ENCODE data around the gene SLAMF8. TPM values are rescaled to one million over a fixed set of nuclear protein-coding genes. Genes with fewer than 3 reads are reported as not detected.

The SLAMF8 gene
- total RNA-seq, 1 experiment from 2014 or later: not detected

DNA sequence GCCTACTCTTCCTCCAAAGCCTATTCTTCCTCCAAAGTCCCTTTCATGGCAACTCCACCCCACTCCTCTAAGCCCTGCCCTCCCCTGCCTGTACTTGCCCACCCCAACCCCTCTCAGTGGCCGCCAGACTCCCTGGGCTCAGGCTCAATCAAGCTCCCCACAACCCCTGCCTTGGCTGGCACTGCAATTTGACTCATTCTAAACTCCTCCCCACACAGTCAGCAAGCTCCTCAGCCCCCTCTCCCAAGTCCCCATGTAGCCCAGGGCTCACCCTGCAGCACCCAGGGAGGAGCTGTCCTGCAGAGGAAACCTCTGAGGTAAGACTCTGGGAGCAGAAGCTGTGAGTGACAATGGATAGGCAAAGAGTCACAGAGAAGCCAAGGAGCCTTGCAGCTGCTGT, 39.4 kb downstream of the SLAMF8 start:
- Histone ChIP-seq H3K27ac (ENCODE audit: low read length) (no peak overlapping the region), H3K4me3 (ENCODE audit: low read depth in 2 of 2, low read length in 2 of 2) (no peak overlapping the region), H3K36me3 (ENCODE audit: control insufficient read depth, insufficient read depth, low read length) (no peaks in the 10 kb centered on the region), H3K27me3 (ENCODE audit: control insufficient read depth, insufficient read depth, low read length) (no peaks in the 10 kb centered on the region), H3K9me3 (ENCODE audit: control insufficient read depth, insufficient read depth, low read depth, low read length) (no peaks in the 10 kb centered on the region), H3K4me1 (ENCODE audit: control insufficient read depth, insufficient read depth, low read length) (no peaks in the 10 kb centered on the region)
- TF ChIP-seq TCF7L2 (IDR thresholded peaks at IDR 0.05; ENCODE audit: low read depth, low read length): no peak
- TF ChIP-seq POLR2AphosphoS5 (IDR thresholded peaks at IDR 0.05; ENCODE audit: low read depth, low read length): no peak
- no peak for TF ChIP-seq SIN3A (IDR thresholded peaks at IDR 0.05; ENCODE audit: borderline replicate concordance, insufficient read depth, low read depth, low read length)
- TF ChIP-seq CTCF (IDR thresholded peaks at IDR 0.05): no peak
- ChIA-PET POLR2A (no interaction called here), CTCF (no interaction called here)
- in situ Hi-C loops (cut with HindIII; ENCODE audit: low pct_unique_long_range_greater_than_20kb, low sequenced_read_pairs): no loop called here
- intact Hi-C loops (cut with micrococcal nuclease; ENCODE audit: unreplicated experiment): no loop called here
- DNase-seq (ENCODE audit: low read depth, low spot score) (no peak), ATAC-seq (no peak)
- BruUV-seq (replicated peaks): no TSS peak

GRCh38 chr1:159866905-159867663, 40.4 kb downstream of the SLAMF8 start:
- Histone ChIP-seq H3K4me3 (ENCODE audit: low read depth in 2 of 2, low read length in 2 of 2) (no peak overlapping the region), H3K9me3 (ENCODE audit: control insufficient read depth, insufficient read depth, low read depth, low read length) (no peaks in the 10 kb centered on the region), H3K36me3 (ENCODE audit: control insufficient read depth, insufficient read depth, low read length) (no peaks in the 10 kb centered on the region), H3K4me1 (ENCODE audit: control insufficient read depth, insufficient read depth, low read length) (no peaks in the 10 kb centered on the region), H3K27ac (ENCODE audit: low read length) (no peak overlapping the region), H3K27me3 (ENCODE audit: control insufficient read depth, insufficient read depth, low read length) (no peaks in the 10 kb centered on the region)
- no TSS peak for BruUV-seq (replicated peaks)
- ATAC-seq: no peak
- POLR2A ChIA-PET: no interaction called here
- intact Hi-C loops (cut with micrococcal nuclease; ENCODE audit: unreplicated experiment) (no loop called here), in situ Hi-C loops (cut with HindIII; ENCODE audit: low pct_unique_long_range_greater_than_20kb, low sequenced_read_pairs) (no loop called here)
- no peak for DNase-seq (ENCODE audit: low read depth, low spot score)
- CTCF ChIA-PET: no interaction called here
- no peak for TF ChIP-seq CTCF (IDR thresholded peaks at IDR 0.05)
- no peak for TF ChIP-seq TCF7L2 (IDR thresholded peaks at IDR 0.05; ENCODE audit: low read depth, low read length)
- TF ChIP-seq SIN3A (IDR thresholded peaks at IDR 0.05; ENCODE audit: borderline replicate concordance, insufficient read depth, low read depth, low read length): no peak
- no peak for TF ChIP-seq POLR2AphosphoS5 (IDR thresholded peaks at IDR 0.05; ENCODE audit: low read depth, low read length)
- TF ChIP-seq, protein P1, sequence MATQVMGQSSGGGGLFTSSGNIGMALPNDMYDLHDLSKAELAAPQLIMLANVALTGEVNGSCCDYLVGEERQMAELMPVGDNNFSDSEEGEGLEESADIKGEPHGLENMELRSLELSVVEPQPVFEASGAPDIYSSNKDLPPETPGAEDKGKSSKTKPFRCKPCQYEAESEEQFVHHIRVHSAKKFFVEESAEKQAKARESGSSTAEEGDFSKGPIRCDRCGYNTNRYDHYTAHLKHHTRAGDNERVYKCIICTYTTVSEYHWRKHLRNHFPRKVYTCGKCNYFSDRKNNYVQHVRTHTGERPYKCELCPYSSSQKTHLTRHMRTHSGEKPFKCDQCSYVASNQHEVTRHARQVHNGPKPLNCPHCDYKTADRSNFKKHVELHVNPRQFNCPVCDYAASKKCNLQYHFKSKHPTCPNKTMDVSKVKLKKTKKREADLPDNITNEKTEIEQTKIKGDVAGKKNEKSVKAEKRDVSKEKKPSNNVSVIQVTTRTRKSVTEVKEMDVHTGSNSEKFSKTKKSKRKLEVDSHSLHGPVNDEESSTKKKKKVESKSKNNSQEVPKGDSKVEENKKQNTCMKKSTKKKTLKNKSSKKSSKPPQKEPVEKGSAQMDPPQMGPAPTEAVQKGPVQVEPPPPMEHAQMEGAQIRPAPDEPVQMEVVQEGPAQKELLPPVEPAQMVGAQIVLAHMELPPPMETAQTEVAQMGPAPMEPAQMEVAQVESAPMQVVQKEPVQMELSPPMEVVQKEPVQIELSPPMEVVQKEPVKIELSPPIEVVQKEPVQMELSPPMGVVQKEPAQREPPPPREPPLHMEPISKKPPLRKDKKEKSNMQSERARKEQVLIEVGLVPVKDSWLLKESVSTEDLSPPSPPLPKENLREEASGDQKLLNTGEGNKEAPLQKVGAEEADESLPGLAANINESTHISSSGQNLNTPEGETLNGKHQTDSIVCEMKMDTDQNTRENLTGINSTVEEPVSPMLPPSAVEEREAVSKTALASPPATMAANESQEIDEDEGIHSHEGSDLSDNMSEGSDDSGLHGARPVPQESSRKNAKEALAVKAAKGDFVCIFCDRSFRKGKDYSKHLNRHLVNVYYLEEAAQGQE (IDR thresholded peaks at IDR 0.05; ENCODE audit: insufficient read depth in 1 of 2, low read depth in 2 of 2, low read length in 1 of 2): no peak

All from Panc1 (cell line).